ENCODE results near the gene PLA2R1. TPM values are rescaled to one million over a fixed set of nuclear protein-coding genes. Genes with fewer than 3 reads are reported as not detected.

PLA2R1 gene
- total RNA-seq, 1 donor from 2014 or later = 2.1 TPM

GRCh38 chr2:159891917-159892730 lies 170.3 kb downstream of the PLA2R1 start:
- no peak for TF ChIP-seq CTCF (IDR thresholded peaks at IDR 0.05; ENCODE audit: insufficient read depth, low read length, severe bottlenecking)
- FAIRE-seq = no peak
- no peak overlapping the region for H3K4me3 ChIP-seq (ENCODE audit: low read depth, low read length)
- DNase-seq (ENCODE audit: low read depth) = peak; percentile 87
- H3K36me3 ChIP-seq (ENCODE audit: control insufficient read depth, insufficient read depth, low read length) = no peaks in the 10 kb centered on the region
- H3K27me3 ChIP-seq (ENCODE audit: control insufficient read depth, insufficient read depth, low read length) = no peaks in the 10 kb centered on the region

- DNase-seq (ENCODE audit: low read depth) (no peak), FAIRE-seq (no peak)
These were observed 171.2 kb downstream of the PLA2R1 start for GRCh38 chr2:159891267-159891588.

GRCh38 chr2:159890551-159891266 lies 171.7 kb downstream of the PLA2R1 start:
- DNase-seq (ENCODE audit: low read depth) = no peak
- no peak for TF ChIP-seq CTCF (IDR thresholded peaks at IDR 0.05; ENCODE audit: insufficient read depth, low read length, severe bottlenecking)
- Histone ChIP-seq H3K27me3 (ENCODE audit: control insufficient read depth, insufficient read depth, low read length) (no peaks in the 10 kb centered on the region), H3K36me3 (ENCODE audit: control insufficient read depth, insufficient read depth, low read length) (no peaks in the 10 kb centered on the region), H3K4me3 (ENCODE audit: low read depth, low read length) (no peak overlapping the region)
- FAIRE-seq = no peak

More at GRCh38 chr2:159891267-159891588, 171.2 kb downstream of the PLA2R1 start:
- no peaks in the 10 kb centered on the region for H3K36me3 ChIP-seq (ENCODE audit: control insufficient read depth, insufficient read depth, low read length)
- no peaks in the 10 kb centered on the region for H3K27me3 ChIP-seq (ENCODE audit: control insufficient read depth, insufficient read depth, low read length)
- no peak overlapping the region for H3K4me3 ChIP-seq (ENCODE audit: low read depth, low read length)
- no peak for TF ChIP-seq CTCF (IDR thresholded peaks at IDR 0.05; ENCODE audit: insufficient read depth, low read length, severe bottlenecking)

GRCh38 chr2:159882130-159882745 lies 180.2 kb downstream of the PLA2R1 start:
- FAIRE-seq = no peak
- TF ChIP-seq CTCF (IDR thresholded peaks at IDR 0.05; ENCODE audit: insufficient read depth, low read length, severe bottlenecking) = no peak
- H3K4me3 ChIP-seq (ENCODE audit: low read depth, low read length) = no peak overlapping the region
- no peaks in the 10 kb centered on the region for H3K36me3 ChIP-seq (ENCODE audit: control insufficient read depth, insufficient read depth, low read length)
- no peak for DNase-seq (ENCODE audit: low read depth)
- H3K27me3 ChIP-seq (ENCODE audit: control insufficient read depth, insufficient read depth, low read length) = no peaks in the 10 kb centered on the region

Other genes starting within 250 kb of the PLA2R1 start
- 1.3 and 2.6 TPM in 2 replicates for gene LY75, start 157.9 kb downstream of the PLA2R1 start, total RNA-seq
- 21.1 and 31.5 TPM in 2 replicates for gene ITGB6, start 137.7 kb upstream of the PLA2R1 start, total RNA-seq